Midbrain (tissue), 1 donor: ENCODE measurements around the gene PHACTR1.
A peak's percentile ranks its signal among the peaks of the same experiment; 100 is the strongest.

ENCODE experiments used
- DNase-seq: peaks from one replicate; lab custom pipeline; 2025; lab: John Stamatoyannopoulos, UW

The PHACTR1 gene

GRCh38 chr6:13032566-13032965 is 316.0 kb downstream of the PHACTR1 start:
- no peak for DNase-seq

- no peak for DNase-seq
Observed at GRCh38 chr6:13033145-13033544, 316.6 kb downstream of the PHACTR1 start.

GRCh38 chr6:13034316-13034715 is 317.7 kb downstream of the PHACTR1 start:
- no peak for DNase-seq

GRCh38 chr6:13035606-13036005 is 319.0 kb downstream of the PHACTR1 start:
- DNase-seq, result no peak

GRCh38 chr6:13038315-13038714 is 321.7 kb downstream of the PHACTR1 start:
- DNase-seq, result no peak

- no peak for DNase-seq
Observed at GRCh38 chr6:13038741-13039190, 322.2 kb downstream of the PHACTR1 start.

- DNase-seq, result no peak
Observed at GRCh38 chr6:13044390-13044789, 327.8 kb downstream of the PHACTR1 start.

- DNase-seq, result no peak
Observed at GRCh38 chr6:13044896-13045295, 328.3 kb downstream of the PHACTR1 start.

- no peak for DNase-seq
Observed at GRCh38 chr6:13045676-13046075, 329.1 kb downstream of the PHACTR1 start.

- DNase-seq, result no peak
Observed at GRCh38 chr6:13046084-13046483, 329.5 kb downstream of the PHACTR1 start.

GRCh38 chr6:13048113-13048512 is 331.5 kb downstream of the PHACTR1 start:
- DNase-seq, result no peak

- DNase-seq, result no peak
Observed at GRCh38 chr6:13049666-13050254, 333.2 kb downstream of the PHACTR1 start.

- DNase-seq, result no peak
Observed at GRCh38 chr6:13053006-13053461, 336.5 kb downstream of the PHACTR1 start.

GRCh38 chr6:13058051-13058450 is 341.5 kb downstream of the PHACTR1 start:
- no peak for DNase-seq

- DNase-seq, result no peak
Observed at GRCh38 chr6:13059026-13059425, 342.5 kb downstream of the PHACTR1 start.

- DNase-seq, result no peak
Observed at GRCh38 chr6:13063300-13063918, 346.8 kb downstream of the PHACTR1 start.

- DNase-seq, result no peak
Observed at GRCh38 chr6:13065581-13065980, 349.0 kb downstream of the PHACTR1 start.

- no peak for DNase-seq
Observed at GRCh38 chr6:13066050-13066449, 349.5 kb downstream of the PHACTR1 start.

- DNase-seq, result no peak
Observed at GRCh38 chr6:13066820-13067219, 350.3 kb downstream of the PHACTR1 start.

GRCh38 chr6:13068586-13069210 is 352.1 kb downstream of the PHACTR1 start:
- DNase-seq, result no peak

GRCh38 chr6:13071550-13072345 is 355.2 kb downstream of the PHACTR1 start:
- DNase-seq, result peak; percentile 41

GRCh38 chr6:13072686-13073347 is 356.2 kb downstream of the PHACTR1 start:
- no peak for DNase-seq
